ENCODE results near the gene FMNL2. TPM values are rescaled to one million over a fixed set of nuclear protein-coding genes. Genes with fewer than 3 reads are reported as not detected.

Gene FMNL2
- total and polyA plus RNA-seq, 8 donors: 7.8 to 100.0 (median 36.5) TPM

- WGBS, 5 donors: 87 to 93% (median 91%) methylated on average over 6 of the region's 6 CpGs
- intact Hi-C loops (cut with DNase I; ENCODE audit: low total_unique reads): no loop called here
- no peaks in the 10 kb centered on the region for H3K9me3 ChIP-seq
These were observed 125.6 kb downstream of the FMNL2 start for GRCh38 chr2:152460567-152460966.

GRCh38 chr2:152462120-152462519 lies 127.1 kb downstream of the FMNL2 start:
- Histone ChIP-seq H3K27ac (no peak overlapping the region), H3K9me3 (no peaks in the 10 kb centered on the region), H3K4me3 (no peak overlapping the region), H3K4me1 (peaks cover 4 to 31% (median 20%) of the 10 kb centered on the region in 4 donors), H3K36me3 (no peaks in the 10 kb centered on the region), H3K27me3 (no peaks in the 10 kb centered on the region)
- no peak for DNase-seq
- 86 to 97% (median 92%) methylated on average over 3 of the region's 3 CpGs for WGBS, 5 donors
- TF ChIP-seq CTCF (IDR thresholded peaks at IDR 0.05) (no peak), EP300 (IDR thresholded peaks at IDR 0.05) (no peak), POLR2AphosphoS5 (IDR thresholded peaks at IDR 0.05) (no peak), POLR2A (IDR thresholded peaks at IDR 0.05) (no peak)
- intact Hi-C loops (cut with DNase I; ENCODE audit: low total_unique reads): no loop called here

More at GRCh38 chr2:152460567-152460966, 125.6 kb downstream of the FMNL2 start:
- TF ChIP-seq POLR2A (IDR thresholded peaks at IDR 0.05) (no peak), EP300 (IDR thresholded peaks at IDR 0.05) (no peak), CTCF (IDR thresholded peaks at IDR 0.05) (no peak), POLR2AphosphoS5 (IDR thresholded peaks at IDR 0.05) (no peak)
- no peak for DNase-seq
- Histone ChIP-seq H3K4me1 (peaks cover 0 to 15% (median 7%) of the 10 kb centered on the region in 4 donors), H3K27me3 (no peaks in the 10 kb centered on the region), H3K27ac (no peak overlapping the region), H3K36me3 (no peaks in the 10 kb centered on the region), H3K4me3 (no peak overlapping the region)

DNA sequence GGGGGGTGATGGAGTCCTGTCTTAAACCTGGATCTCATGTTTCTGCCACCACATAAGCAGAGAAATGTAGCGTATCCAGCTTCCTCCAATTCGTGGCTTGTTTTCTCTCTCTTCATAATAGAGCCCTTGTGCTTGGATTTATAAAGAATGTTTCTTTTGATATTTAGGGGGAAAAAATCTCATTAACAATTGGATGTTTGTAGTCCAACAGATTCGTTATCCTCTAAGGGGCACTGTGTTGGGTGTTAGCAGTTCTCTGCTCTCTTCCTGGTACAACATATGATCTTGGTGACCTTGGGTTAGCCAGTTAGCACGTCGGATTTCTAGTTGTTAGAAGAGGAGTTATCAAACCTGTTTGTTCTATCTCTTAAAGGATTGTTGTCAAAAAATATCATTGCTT lies 127.8 kb downstream of the FMNL2 start:
- intact Hi-C loops (cut with DNase I; ENCODE audit: low total_unique reads): no loop called here
- no peak overlapping the region for H3K27ac ChIP-seq
- H3K36me3 ChIP-seq: no peaks in the 10 kb centered on the region
- no peaks in the 10 kb centered on the region for H3K27me3 ChIP-seq
- TF ChIP-seq POLR2AphosphoS5 (IDR thresholded peaks at IDR 0.05) (no peak), POLR2A (IDR thresholded peaks at IDR 0.05) (no peak), EP300 (IDR thresholded peaks at IDR 0.05) (no peak), CTCF (IDR thresholded peaks at IDR 0.05) (no peak)
- H3K9me3 ChIP-seq: no peaks in the 10 kb centered on the region
- peaks cover 11 to 37% (median 27%) of the 10 kb centered on the region in 4 donors for H3K4me1 ChIP-seq
- 54 to 71% (median 68%) methylated on average over 5 of the region's 5 CpGs for WGBS, 5 donors
- no peak for DNase-seq
- no peak overlapping the region for H3K4me3 ChIP-seq

- H3K4me1 ChIP-seq: peaks cover 31 to 59% (median 45%) of the 10 kb centered on the region in 4 donors
- DNase-seq: no peak
- H3K27me3 ChIP-seq: no peaks in the 10 kb centered on the region
- intact Hi-C loops (cut with DNase I; ENCODE audit: low total_unique reads): no loop called here
- TF ChIP-seq POLR2A (IDR thresholded peaks at IDR 0.05) (no peak), CTCF (IDR thresholded peaks at IDR 0.05) (no peak), EP300 (IDR thresholded peaks at IDR 0.05) (no peak), POLR2AphosphoS5 (IDR thresholded peaks at IDR 0.05) (no peak)
- no peak overlapping the region for H3K4me3 ChIP-seq
- no peaks in the 10 kb centered on the region for H3K36me3 ChIP-seq
- WGBS, 5 donors: 88 to 95% (median 93%) methylated on average over 7 of the region's 7 CpGs
- H3K9me3 ChIP-seq: no peaks in the 10 kb centered on the region
- H3K27ac ChIP-seq: no peak overlapping the region
These were observed 130.0 kb downstream of the FMNL2 start for GRCh38 chr2:152464851-152465470.

Measured in stomach (tissue), 9 donors.